Astrocyte (in vitro differentiated cells and primary cell): Measurements from ENCODE around the gene ADAP1.

Experiments used
- EZH2 ChIP-seq: IDR thresholded peaks from 2 replicates; pipeline ENCODE4 v1.6.1; 2012; ENCODE audit warnings: mild to moderate bottlenecking, low read length, inconsistent platforms; ENCODE audit not compliant: insufficient read depth
- TF ChIP-seq, protein P1 (sequence below): IDR thresholded peaks from 2 replicates; pipeline ENCODE4 v1.5.1; 2011; ENCODE audit warnings: low read depth, mild to moderate bottlenecking, inconsistent platforms, low read length, moderate library complexity; ENCODE audit not compliant: insufficient read depth

DNA sequence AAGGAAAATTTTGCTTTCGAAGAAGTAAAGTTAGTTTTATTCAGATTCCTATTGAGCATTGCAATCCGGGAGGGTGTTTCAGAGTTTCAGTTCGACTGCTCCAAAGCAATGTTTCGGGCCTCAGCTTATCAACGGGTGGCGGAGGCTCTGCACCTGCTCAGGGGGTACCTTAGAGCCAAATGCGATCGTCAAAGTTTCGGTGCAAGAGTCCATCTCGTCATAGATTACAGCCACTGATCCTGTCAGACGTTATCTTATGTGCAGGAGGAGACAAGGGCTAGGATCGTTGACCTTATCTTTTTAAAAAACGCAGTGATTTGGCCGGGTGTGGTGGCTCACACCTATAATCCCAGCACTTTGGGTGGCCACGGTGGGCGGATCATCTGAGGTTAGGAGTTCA is 24.7 kb upstream of the ADAP1 start:
- TF ChIP-seq, protein P1, sequence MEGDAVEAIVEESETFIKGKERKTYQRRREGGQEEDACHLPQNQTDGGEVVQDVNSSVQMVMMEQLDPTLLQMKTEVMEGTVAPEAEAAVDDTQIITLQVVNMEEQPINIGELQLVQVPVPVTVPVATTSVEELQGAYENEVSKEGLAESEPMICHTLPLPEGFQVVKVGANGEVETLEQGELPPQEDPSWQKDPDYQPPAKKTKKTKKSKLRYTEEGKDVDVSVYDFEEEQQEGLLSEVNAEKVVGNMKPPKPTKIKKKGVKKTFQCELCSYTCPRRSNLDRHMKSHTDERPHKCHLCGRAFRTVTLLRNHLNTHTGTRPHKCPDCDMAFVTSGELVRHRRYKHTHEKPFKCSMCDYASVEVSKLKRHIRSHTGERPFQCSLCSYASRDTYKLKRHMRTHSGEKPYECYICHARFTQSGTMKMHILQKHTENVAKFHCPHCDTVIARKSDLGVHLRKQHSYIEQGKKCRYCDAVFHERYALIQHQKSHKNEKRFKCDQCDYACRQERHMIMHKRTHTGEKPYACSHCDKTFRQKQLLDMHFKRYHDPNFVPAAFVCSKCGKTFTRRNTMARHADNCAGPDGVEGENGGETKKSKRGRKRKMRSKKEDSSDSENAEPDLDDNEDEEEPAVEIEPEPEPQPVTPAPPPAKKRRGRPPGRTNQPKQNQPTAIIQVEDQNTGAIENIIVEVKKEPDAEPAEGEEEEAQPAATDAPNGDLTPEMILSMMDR: no peak
- no peak for TF ChIP-seq EZH2
